Sigmoid colon (tissue), 7 donors: ENCODE data around the gene UBXN1. TPM values are rescaled to one million over a fixed set of nuclear protein-coding genes. Genes with fewer than 3 reads are reported as not detected.

Source experiments
- DNase-seq: peaks from one replicate; pipeline ENCODE4 v3.0.0-alpha.2; 2019
- H3K27ac ChIP-seq, 4 donors: fragments of 200-600 bp; sonication (generic); one replicate each; pipeline ENCODE4 v1.5.1; 2016 to 2019; ENCODE audit warnings: mild to moderate bottlenecking in 1 of 4
- H3K27me3 ChIP-seq, 3 donors: fragments of 200-600 bp; sonication (generic); one replicate each; pipeline ENCODE4 v1.5.1; 2019; ENCODE audit warnings: mild to moderate bottlenecking in 1 of 3
- H3K36me3 ChIP-seq, 4 donors: fragments of 200-600 bp; sonication (generic); one replicate each; pipeline ENCODE4 v1.5.1; 2016 to 2019
- H3K4me1 ChIP-seq, 4 donors: fragments of 200-600 bp; sonication (generic); one replicate each; pipeline ENCODE4 v1.5.1; 2017 to 2019
- H3K4me3 ChIP-seq, 4 donors: fragments of 200-600 bp; sonication (generic); one replicate each; pipeline ENCODE4 v1.5.1; 2017 to 2019; ENCODE audit warnings: mild to moderate bottlenecking in 2 of 4, moderate library complexity in 1 of 4
- H3K9me3 ChIP-seq, 4 donors: fragments of 200-600 bp in 3 of 4; sonication (generic) in 3 of 4; one replicate each; pipeline versions ENCODE4 v1.5.1 to v1.6.1; 2013 to 2019
- EP300 ChIP-seq, 4 donors: sonication (generic); formaldehyde crosslinking; IDR thresholded peaks; one replicate each; pipeline ENCODE4 v1.6.1; 2017; ENCODE audit warnings: antibody characterized with exemption in 4 of 4
- POLR2A ChIP-seq, 2 donors: fragments of 450-650 bp; IDR thresholded peaks; one replicate each; pipeline ENCODE4 v1.6.1; 2016; ENCODE audit warnings: antibody characterized with exemption in 2 of 2, mild to moderate bottlenecking in 2 of 2, moderate library complexity in 2 of 2
- POLR2AphosphoS5 ChIP-seq, 4 donors: sonication (generic); formaldehyde crosslinking; IDR thresholded peaks; one replicate each; pipeline ENCODE4 v1.6.1; 2017; ENCODE audit warnings: antibody characterized with exemption in 4 of 4
- WGBS, 2 donors: extraction: QIAGEN DNeasy Blood & Tissue Kit; methylation state at CpG; one replicate each; pipeline ENCODE4 v1.1.7; 2013; 5-methylcytosine and 5-hydroxymethylcytosine counted together
- intact Hi-C: fragments of 100-400 bp; cut with DNase I; formaldehyde crosslinking; loops from one replicate; pipeline ENCODE4 v1.15.1; 2023
- polyA plus RNA-seq, 3 donors: library from polyadenylated mRNA; stranded (reverse); fragments of 200-250 nt; gene quantifications; one replicate each; pipeline ENCODE4 v1.2.3, GENCODE V29; 2013
- small RNA-seq, 3 donors: library from RNA; depleted of rRNA; stranded (forward); fragments of <200 nt; gene quantifications; one replicate each; pipeline ENCODE3, GENCODE V24; 2016
- total RNA-seq, 4 donors: library from RNA; depleted of rRNA; stranded (reverse); fragments of >200 nt; gene quantifications; one replicate each; pipeline ENCODE4 v1.1.0, GENCODE V29; 2016
- TF ChIP-seq, protein P1 (sequence below), 4 experiments: fragments of 450-650 bp in 3 of 4; fragments of 200-600 bp in 1 of 4; IDR thresholded peaks; one replicate each; pipeline ENCODE4 v1.5.1; 2016 to 2019; ENCODE audit warnings: antibody characterized with exemption in 4 of 4, mild to moderate bottlenecking in 3 of 4, moderate library complexity in 2 of 4
- donor health status: healthy with polysubstance abuse.
- donor health status: Bipolar disorder and iron deficiency.
- donor health status: healthy.

Gene UBXN1
- total and polyA plus RNA-seq, 7 donors, result 132 to 298 (median 177) TPM

DNA sequence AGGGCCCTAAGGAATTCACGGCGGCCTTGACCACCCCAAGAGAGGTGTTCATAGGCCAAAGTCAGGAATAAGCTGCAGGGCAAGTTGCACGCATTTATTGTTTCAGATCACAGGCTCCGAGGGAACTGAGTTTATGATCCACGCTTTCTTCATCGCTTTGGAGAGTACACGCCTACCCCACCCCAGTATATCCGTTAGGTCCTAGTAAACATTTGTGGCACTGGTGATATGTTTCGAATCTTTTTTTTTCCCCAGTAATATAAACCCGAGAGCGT is 33.3 kb downstream of the UBXN1 start:
- peak overlapping the region; percentile 63 to 98 (median 86) for H3K4me3 ChIP-seq
- H3K4me1 ChIP-seq, result peaks cover 0 to 32% (median 23%) of the 10 kb centered on the region in 4 donors
- H3K27me3 ChIP-seq, result no peaks in the 10 kb centered on the region
- DNase-seq, result no peak
- intact Hi-C loops, result no loop called here
- peaks cover 11 to 53% (median 26%) of the 10 kb centered on the region in 4 donors for H3K36me3 ChIP-seq
- no peaks in the 10 kb centered on the region for H3K9me3 ChIP-seq
- H3K27ac ChIP-seq, result peak overlapping the region; percentile 89 to 96 (median 94)
- TF ChIP-seq EP300 (IDR thresholded peaks at IDR 0.05), result no peak
- no peak for TF ChIP-seq POLR2A (IDR thresholded peaks at IDR 0.05)
- TF ChIP-seq, protein P1, sequence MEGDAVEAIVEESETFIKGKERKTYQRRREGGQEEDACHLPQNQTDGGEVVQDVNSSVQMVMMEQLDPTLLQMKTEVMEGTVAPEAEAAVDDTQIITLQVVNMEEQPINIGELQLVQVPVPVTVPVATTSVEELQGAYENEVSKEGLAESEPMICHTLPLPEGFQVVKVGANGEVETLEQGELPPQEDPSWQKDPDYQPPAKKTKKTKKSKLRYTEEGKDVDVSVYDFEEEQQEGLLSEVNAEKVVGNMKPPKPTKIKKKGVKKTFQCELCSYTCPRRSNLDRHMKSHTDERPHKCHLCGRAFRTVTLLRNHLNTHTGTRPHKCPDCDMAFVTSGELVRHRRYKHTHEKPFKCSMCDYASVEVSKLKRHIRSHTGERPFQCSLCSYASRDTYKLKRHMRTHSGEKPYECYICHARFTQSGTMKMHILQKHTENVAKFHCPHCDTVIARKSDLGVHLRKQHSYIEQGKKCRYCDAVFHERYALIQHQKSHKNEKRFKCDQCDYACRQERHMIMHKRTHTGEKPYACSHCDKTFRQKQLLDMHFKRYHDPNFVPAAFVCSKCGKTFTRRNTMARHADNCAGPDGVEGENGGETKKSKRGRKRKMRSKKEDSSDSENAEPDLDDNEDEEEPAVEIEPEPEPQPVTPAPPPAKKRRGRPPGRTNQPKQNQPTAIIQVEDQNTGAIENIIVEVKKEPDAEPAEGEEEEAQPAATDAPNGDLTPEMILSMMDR (IDR thresholded peaks at IDR 0.05), result no peak
- TF ChIP-seq POLR2AphosphoS5 (IDR thresholded peaks at IDR 0.05), result no peak
- WGBS, 2 donors, result 5 to 11% methylated on average over 11 of the region's 11 CpGs

DNA sequence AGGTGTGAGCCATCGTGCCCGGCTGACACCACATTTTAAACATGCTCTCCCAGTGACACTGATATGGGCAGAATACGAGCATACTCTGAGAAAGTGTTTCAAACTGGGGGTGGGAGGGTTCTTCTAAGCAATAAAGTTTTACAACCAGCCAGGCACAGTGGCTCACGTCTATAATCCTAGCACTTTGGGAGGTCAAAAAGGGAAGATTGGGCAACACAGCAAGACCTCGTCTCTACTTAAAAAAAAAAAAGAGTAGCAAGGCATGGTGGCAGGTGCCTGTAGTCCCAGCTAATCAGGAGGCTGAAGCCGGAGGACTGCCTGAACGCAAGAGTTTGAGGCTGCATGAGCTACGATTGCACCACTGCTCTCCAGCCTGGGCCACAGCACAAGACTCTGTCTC is 34.7 kb downstream of the UBXN1 start:
- Histone ChIP-seq H3K9me3 (no peaks in the 10 kb centered on the region), H3K27me3 (no peaks in the 10 kb centered on the region), H3K4me3 (no peak overlapping the region), H3K4me1 (peaks cover 0 to 32% (median 23%) of the 10 kb centered on the region in 4 donors), H3K36me3 (peaks cover 5 to 51% (median 23%) of the 10 kb centered on the region in 4 donors), H3K27ac (peak overlapping the region in 1 of 4 donors; percentile 96)
- no peak for DNase-seq
- intact Hi-C loops, result no loop called here
- TF ChIP-seq, protein P1 (IDR thresholded peaks at IDR 0.05), result no peak
- TF ChIP-seq POLR2AphosphoS5 (IDR thresholded peaks at IDR 0.05), result no peak
- no peak for TF ChIP-seq EP300 (IDR thresholded peaks at IDR 0.05)
- TF ChIP-seq POLR2A (IDR thresholded peaks at IDR 0.05), result no peak
- WGBS, 2 donors, result 54 to 79% methylated on average over 8 of the region's 8 CpGs

DNA sequence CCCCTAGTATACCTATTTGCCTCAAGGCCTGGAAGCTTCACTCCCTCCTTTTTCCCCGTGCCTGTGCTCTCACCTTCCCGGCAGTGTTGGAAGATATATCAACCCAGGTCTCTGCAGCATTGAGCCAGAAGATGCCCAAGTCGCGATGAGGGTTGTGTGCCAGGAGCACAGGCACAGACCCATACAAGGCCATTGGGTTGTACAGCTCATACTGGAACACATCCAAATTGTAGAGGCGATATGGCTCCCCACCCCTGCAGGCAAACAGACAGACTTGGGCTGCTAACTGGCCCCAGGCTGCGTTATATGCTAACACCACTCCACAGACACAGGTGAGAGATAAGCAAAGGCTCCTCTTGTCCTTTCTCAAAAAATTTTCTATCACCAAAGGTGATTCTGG is 46.4 kb downstream of the UBXN1 start:
- Histone ChIP-seq H3K4me3 (no peak overlapping the region), H3K36me3 (peaks cover 50 to 100% (median 85%) of the 10 kb centered on the region in 4 donors), H3K27ac (peak overlapping the region in 2 of 4 donors; percentile 10 to 30), H3K9me3 (no peaks in the 10 kb centered on the region), H3K27me3 (no peaks in the 10 kb centered on the region), H3K4me1 (peaks cover 0 to 8% (median 0%) of the 10 kb centered on the region in 4 donors)
- no peak for DNase-seq
- WGBS, 2 donors, result 63 to 85% methylated on average over 6 of the region's 6 CpGs
- intact Hi-C loops, result no loop called here
- TF ChIP-seq EP300 (IDR thresholded peaks at IDR 0.05), result no peak
- TF ChIP-seq, protein P1 (IDR thresholded peaks at IDR 0.05), result no peak
- TF ChIP-seq POLR2A (IDR thresholded peaks at IDR 0.05), result no peak
- TF ChIP-seq POLR2AphosphoS5 (IDR thresholded peaks at IDR 0.05), result no peak

DNA sequence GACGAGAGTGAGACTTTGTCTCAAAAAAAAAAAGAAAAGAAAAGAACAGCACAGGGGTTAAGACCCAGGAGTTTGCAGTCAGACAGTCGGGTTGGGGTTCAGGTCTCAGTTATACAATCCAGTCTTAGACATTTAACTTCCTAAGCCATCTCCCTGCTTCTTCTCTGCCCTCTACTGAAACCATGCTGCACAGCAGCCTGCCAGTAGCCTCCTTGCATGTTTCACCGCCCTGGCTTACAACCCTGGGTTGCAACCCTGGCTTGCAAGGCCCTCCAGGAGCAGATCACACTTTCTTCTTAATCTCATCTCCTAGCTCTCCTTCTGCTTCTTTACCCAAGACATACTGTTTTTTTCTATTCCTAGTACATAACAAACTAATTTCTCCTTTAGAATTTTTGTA is 51.2 kb downstream of the UBXN1 start:
- TF ChIP-seq, protein P1 (IDR thresholded peaks at IDR 0.05), result no peak
- no peak for TF ChIP-seq EP300 (IDR thresholded peaks at IDR 0.05)
- TF ChIP-seq POLR2AphosphoS5 (IDR thresholded peaks at IDR 0.05), result no peak
- no peak for TF ChIP-seq POLR2A (IDR thresholded peaks at IDR 0.05)
- Histone ChIP-seq H3K36me3 (peaks cover 48 to 81% (median 67%) of the 10 kb centered on the region in 4 donors), H3K27me3 (no peaks in the 10 kb centered on the region), H3K4me1 (peaks cover 0 to 7% (median 0%) of the 10 kb centered on the region in 4 donors), H3K4me3 (no peak overlapping the region), H3K27ac (no peak overlapping the region), H3K9me3 (no peaks in the 10 kb centered on the region)
- intact Hi-C loops, result no loop called here
- WGBS, 2 donors, result 85 to 89% methylated on average over 3 of the region's 3 CpGs
- no peak for DNase-seq

Small RNA genes within 50 kb of the gene (small RNA-seq; reads per million reads assigned to genes)
- 0 reads per million in 3 donors for gene SNORA57

Other genes starting within 250 kb of the UBXN1 start
- 1,000 to 10,000 TPM in 2 of 4 donors, 100 to 1,000 TPM in 2; 751 to 1,294 (median 1,065) TPM for gene AHNAK, start 132.3 kb downstream of the UBXN1 start, total RNA-seq
- 100 to 1,000 TPM in 1 of 3 donors, 10 to 100 TPM in 2; 82.3 to 141 (median 85.5) TPM for gene AHNAK, start 132.3 kb downstream of the UBXN1 start, polyA plus RNA-seq
- gene EEF1G, start 105.2 kb downstream of the UBXN1 start, total RNA-seq, result 1,000 to 10,000 TPM; 1,344 to 1,788 (median 1,576) TPM
- 1,000 to 10,000 TPM; 1,418 to 2,108 (median 1,957) TPM for gene EEF1G, start 105.2 kb downstream of the UBXN1 start, polyA plus RNA-seq
- gene TUT1, start 87.5 kb downstream of the UBXN1 start, total RNA-seq, result 1 to 10 TPM; 5.4 to 7.1 (median 6.2) TPM
- 10 to 100 TPM in 1 of 3 donors, 1 to 10 TPM in 2; 5.3 to 16.8 (median 6.0) TPM for gene TUT1, start 87.5 kb downstream of the UBXN1 start, polyA plus RNA-seq
- gene MTA2, start 77.2 kb downstream of the UBXN1 start, total RNA-seq, result 10 to 100 TPM; 50.1 to 62.2 (median 58.1) TPM
- gene MTA2, start 77.2 kb downstream of the UBXN1 start, polyA plus RNA-seq, result 10 to 100 TPM; 28.8 to 86.3 (median 36.1) TPM
- 10 to 100 TPM; 19.6 to 39.5 (median 30.2) TPM for gene EML3, start 66.3 kb downstream of the UBXN1 start, total RNA-seq
- 10 to 100 TPM; 10.6 to 50.7 (median 16.2) TPM for gene EML3, start 66.3 kb downstream of the UBXN1 start, polyA plus RNA-seq
- 10 to 100 TPM in 2 of 4 donors, 1 to 10 TPM in 2; 5.3 to 13.8 (median 10.1) TPM for gene ROM1, start 65.8 kb downstream of the UBXN1 start, total RNA-seq
- gene ROM1, start 65.8 kb downstream of the UBXN1 start, polyA plus RNA-seq, result 10 to 100 TPM in 1 of 3 donors, 1 to 10 TPM in 2; 3.0 to 14.2 (median 3.2) TPM
- 10 to 100 TPM; 11.1 to 26.3 (median 16.8) TPM for gene B3GAT3, start 57.1 kb downstream of the UBXN1 start, total RNA-seq
- 10 to 100 TPM in 2 of 3 donors, 1 to 10 TPM in 1; 9.7 to 47.5 (median 11.4) TPM for gene B3GAT3, start 57.1 kb downstream of the UBXN1 start, polyA plus RNA-seq
- gene GANAB, start 32.5 kb downstream of the UBXN1 start, total RNA-seq, result 100 to 1,000 TPM in 1 of 4 donors, 10 to 100 TPM in 3; 67.4 to 111 (median 77.9) TPM
- 100 to 1,000 TPM in 1 of 3 donors, 10 to 100 TPM in 2; 12.6 to 163 (median 37.9) TPM for gene GANAB, start 32.5 kb downstream of the UBXN1 start, polyA plus RNA-seq
- gene INTS5, start 25.8 kb downstream of the UBXN1 start, total RNA-seq, result 10 to 100 TPM; 11.2 to 13.2 (median 12.1) TPM
- 10 to 100 TPM in 1 of 3 donors, 1 to 10 TPM in 2; 7.8 to 14.8 (median 8.8) TPM for gene INTS5, start 25.8 kb downstream of the UBXN1 start, polyA plus RNA-seq
- 10 to 100 TPM; 24.6 to 47.4 (median 26.9) TPM for gene C11orf98, start 13.9 kb downstream of the UBXN1 start, total RNA-seq
- gene C11orf98, start 13.9 kb downstream of the UBXN1 start, polyA plus RNA-seq, result 100 to 1,000 TPM; 166 to 183 (median 176) TPM
- 1 to 10 TPM; 2.9 to 6.1 (median 4.0) TPM for gene CSKMT, start 13.8 kb downstream of the UBXN1 start, total RNA-seq
- gene CSKMT, start 13.8 kb downstream of the UBXN1 start, polyA plus RNA-seq, result 10 to 100 TPM in 1 of 3 donors, 1 to 10 TPM in 2; 1.2 to 19.4 (median 4.9) TPM
- gene UQCC3, start 7.4 kb downstream of the UBXN1 start, total RNA-seq, result 1 to 10 TPM; 4.9 to 9.7 (median 8.2) TPM
- 10 to 100 TPM; 15.8 to 19.8 (median 18.0) TPM for gene UQCC3, start 7.4 kb downstream of the UBXN1 start, polyA plus RNA-seq
- 1 to 10 TPM; 2.0 to 4.1 (median 3.7) TPM for gene LBHD1, start 6.8 kb downstream of the UBXN1 start, total RNA-seq
- gene LBHD1, start 6.8 kb downstream of the UBXN1 start, polyA plus RNA-seq, result 10 to 100 TPM in 1 of 3 donors, 1 to 10 TPM in 2; 3.0 to 12.9 (median 5.8) TPM
- 10 to 100 TPM; 28.5 to 40.4 (median 32.1) TPM for gene LRRN4CL, start 10.5 kb upstream of the UBXN1 start, total RNA-seq
- 1 to 10 TPM in 2 of 3 donors, under 1 TPM in 1; 0.23 to 3.1 (median 3.0) TPM for gene LRRN4CL, start 10.5 kb upstream of the UBXN1 start, polyA plus RNA-seq
- 10 to 100 TPM; 35.5 to 69.8 (median 50.2) TPM for gene BSCL2, start 28.4 kb upstream of the UBXN1 start, total RNA-seq
- 10 to 100 TPM; 18.0 to 72.3 (median 27.0) TPM for gene BSCL2, start 28.4 kb upstream of the UBXN1 start, polyA plus RNA-seq
- 1 to 10 TPM in 3 of 4 donors, not detected in 1; 1.4 to 5.0 (median 2.8) TPM for gene GNG3, start 28.6 kb upstream of the UBXN1 start, total RNA-seq
- 1 to 10 TPM in 2 of 3 donors, not detected in 1; 1.2 to 2.7 TPM for gene GNG3, start 28.6 kb upstream of the UBXN1 start, polyA plus RNA-seq
- gene HNRNPUL2, start 48.4 kb upstream of the UBXN1 start, total RNA-seq, result 10 to 100 TPM; 22.9 to 30.7 (median 25.3) TPM
- 10 to 100 TPM; 36.6 to 54.3 (median 37.5) TPM for gene HNRNPUL2, start 48.4 kb upstream of the UBXN1 start, polyA plus RNA-seq
- 10 to 100 TPM; 21.9 to 39.9 (median 24.2) TPM for gene TTC9C, start 49.4 kb upstream of the UBXN1 start, total RNA-seq
- gene TTC9C, start 49.4 kb upstream of the UBXN1 start, polyA plus RNA-seq, result 10 to 100 TPM; 27.6 to 30.4 (median 27.7) TPM
- 10 to 100 TPM in 1 of 4 donors, 1 to 10 TPM in 3; 6.6 to 12.1 (median 7.7) TPM for gene ZBTB3, start 75.1 kb upstream of the UBXN1 start, total RNA-seq
- gene ZBTB3, start 75.1 kb upstream of the UBXN1 start, polyA plus RNA-seq, result 1 to 10 TPM; 1.2 to 5.0 (median 1.8) TPM
- 10 to 100 TPM; 42.7 to 59.5 (median 53.6) TPM for gene POLR2G, start 82.5 kb upstream of the UBXN1 start, total RNA-seq
- 100 to 1,000 TPM in 1 of 3 donors, 10 to 100 TPM in 2; 73.5 to 111 (median 95.5) TPM for gene POLR2G, start 82.5 kb upstream of the UBXN1 start, polyA plus RNA-seq
- 10 to 100 TPM; 13.2 to 20.1 (median 16.7) TPM for gene TAF6L, start 92.3 kb upstream of the UBXN1 start, total RNA-seq
- gene TAF6L, start 92.3 kb upstream of the UBXN1 start, polyA plus RNA-seq, result 10 to 100 TPM in 1 of 3 donors, 1 to 10 TPM in 2; 3.0 to 20.7 (median 9.0) TPM
- 10 to 100 TPM; 38.2 to 49.6 (median 43.0) TPM for gene TMEM179B, start 108.3 kb upstream of the UBXN1 start, total RNA-seq
- gene TMEM179B, start 108.3 kb upstream of the UBXN1 start, polyA plus RNA-seq, result 10 to 100 TPM; 27.0 to 63.9 (median 38.4) TPM
- 10 to 100 TPM; 16.0 to 27.1 (median 24.1) TPM for gene TMEM223, start 112.9 kb upstream of the UBXN1 start, total RNA-seq
- 10 to 100 TPM in 2 of 3 donors, 1 to 10 TPM in 1; 9.0 to 30.9 (median 15.5) TPM for gene TMEM223, start 112.9 kb upstream of the UBXN1 start, polyA plus RNA-seq
- gene NXF1, start 126.4 kb upstream of the UBXN1 start, total RNA-seq, result 10 to 100 TPM; 33.2 to 68.1 (median 43.0) TPM
- 10 to 100 TPM; 20.3 to 63.3 (median 22.8) TPM for gene NXF1, start 126.4 kb upstream of the UBXN1 start, polyA plus RNA-seq
- gene STX5, start 153.0 kb upstream of the UBXN1 start, total RNA-seq, result 10 to 100 TPM; 27.1 to 37.8 (median 31.2) TPM
- gene STX5, start 153.0 kb upstream of the UBXN1 start, polyA plus RNA-seq, result 10 to 100 TPM; 27.8 to 31.2 (median 28.9) TPM
- gene TEX54, start 153.8 kb upstream of the UBXN1 start, total RNA-seq, result 1 to 10 TPM in 1 of 4 donors, not detected in 3; 2.1 TPM
- gene TEX54, start 153.8 kb upstream of the UBXN1 start, polyA plus RNA-seq, result not detected
- gene WDR74, start 160.5 kb upstream of the UBXN1 start, total RNA-seq, result 10 to 100 TPM; 22.8 to 39.7 (median 34.7) TPM
- gene WDR74, start 160.5 kb upstream of the UBXN1 start, polyA plus RNA-seq, result 10 to 100 TPM; 11.6 to 47.6 (median 24.0) TPM
- 10 to 100 TPM; 44.0 to 70.4 (median 50.4) TPM for gene SLC3A2, start 201.8 kb upstream of the UBXN1 start, total RNA-seq
- 100 to 1,000 TPM in 1 of 3 donors, 10 to 100 TPM in 2; 16.8 to 128 (median 39.1) TPM for gene SLC3A2, start 201.8 kb upstream of the UBXN1 start, polyA plus RNA-seq
- gene CHRM1, start 242.3 kb upstream of the UBXN1 start, total RNA-seq, result under 1 TPM; 0.16 to 0.55 (median 0.38) TPM
- gene CHRM1, start 242.3 kb upstream of the UBXN1 start, polyA plus RNA-seq, result under 1 TPM in 1 of 3 donors, not detected in 2; 0.60 TPM